ENCODE results near the gene FOSL1.

FOSL1 gene

DNA sequence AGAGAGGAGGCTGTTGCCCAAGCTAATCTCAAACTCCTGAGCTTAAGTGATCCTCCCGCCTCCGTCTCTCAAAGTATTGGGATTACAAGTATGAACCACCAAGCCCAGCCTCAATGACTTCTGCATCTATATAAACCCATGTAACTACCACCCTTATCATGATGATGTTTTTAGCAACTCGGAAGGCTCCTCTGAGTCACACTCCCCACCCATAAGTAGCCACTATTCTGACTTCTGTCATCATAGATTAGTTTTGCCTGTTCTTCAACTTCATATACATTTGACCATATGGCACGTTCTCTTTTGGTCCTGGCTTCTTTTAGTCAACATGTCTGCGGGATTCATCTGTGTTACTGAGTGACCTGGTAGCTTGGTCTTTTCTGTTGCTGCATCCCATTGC, 6.4 kb upstream of the FOSL1 start:
- no peak for DNase-seq (ENCODE audit: low read depth)
- TF ChIP-seq, protein P1, sequence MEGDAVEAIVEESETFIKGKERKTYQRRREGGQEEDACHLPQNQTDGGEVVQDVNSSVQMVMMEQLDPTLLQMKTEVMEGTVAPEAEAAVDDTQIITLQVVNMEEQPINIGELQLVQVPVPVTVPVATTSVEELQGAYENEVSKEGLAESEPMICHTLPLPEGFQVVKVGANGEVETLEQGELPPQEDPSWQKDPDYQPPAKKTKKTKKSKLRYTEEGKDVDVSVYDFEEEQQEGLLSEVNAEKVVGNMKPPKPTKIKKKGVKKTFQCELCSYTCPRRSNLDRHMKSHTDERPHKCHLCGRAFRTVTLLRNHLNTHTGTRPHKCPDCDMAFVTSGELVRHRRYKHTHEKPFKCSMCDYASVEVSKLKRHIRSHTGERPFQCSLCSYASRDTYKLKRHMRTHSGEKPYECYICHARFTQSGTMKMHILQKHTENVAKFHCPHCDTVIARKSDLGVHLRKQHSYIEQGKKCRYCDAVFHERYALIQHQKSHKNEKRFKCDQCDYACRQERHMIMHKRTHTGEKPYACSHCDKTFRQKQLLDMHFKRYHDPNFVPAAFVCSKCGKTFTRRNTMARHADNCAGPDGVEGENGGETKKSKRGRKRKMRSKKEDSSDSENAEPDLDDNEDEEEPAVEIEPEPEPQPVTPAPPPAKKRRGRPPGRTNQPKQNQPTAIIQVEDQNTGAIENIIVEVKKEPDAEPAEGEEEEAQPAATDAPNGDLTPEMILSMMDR (IDR thresholded peaks at IDR 0.05; ENCODE audit: low read depth, low read length): no peak
- TF ChIP-seq POLR2A (IDR thresholded peaks at IDR 0.05; ENCODE audit: extremely low read depth, insufficient read length): no peak
- no peak for TF ChIP-seq MYC (IDR thresholded peaks at IDR 0.05; ENCODE audit: low read depth, low read length)
- TF ChIP-seq, protein P2, sequence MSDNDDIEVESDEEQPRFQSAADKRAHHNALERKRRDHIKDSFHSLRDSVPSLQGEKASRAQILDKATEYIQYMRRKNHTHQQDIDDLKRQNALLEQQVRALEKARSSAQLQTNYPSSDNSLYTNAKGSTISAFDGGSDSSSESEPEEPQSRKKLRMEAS (IDR thresholded peaks at IDR 0.05; ENCODE audit: low read depth, low read length): no peak
- H3K4me3 ChIP-seq (ENCODE audit: low read depth, low read length): no peak overlapping the region

DNA sequence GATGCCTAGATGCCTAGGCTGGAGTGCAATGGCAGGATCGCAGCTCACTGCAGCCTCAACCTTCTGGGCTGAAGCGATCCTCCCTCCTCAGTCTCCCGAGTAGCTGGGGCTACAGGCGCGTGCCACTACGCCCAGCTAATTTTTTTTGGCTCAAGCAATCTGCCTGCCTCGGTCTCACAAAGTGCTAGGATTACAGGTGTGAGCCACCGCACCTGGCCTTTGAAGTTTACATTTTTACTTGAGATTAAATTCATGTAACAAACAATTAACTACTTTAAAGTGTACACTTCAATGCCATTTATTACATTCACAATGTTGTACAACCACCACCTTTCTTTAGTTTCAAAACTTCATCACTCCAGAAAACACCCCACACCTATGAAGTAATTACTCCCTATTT, 3.5 kb upstream of the FOSL1 start:
- DNase-seq (ENCODE audit: low read depth): no peak
- H3K4me3 ChIP-seq (ENCODE audit: low read depth, low read length): no peak overlapping the region
- no peak for TF ChIP-seq POLR2A (IDR thresholded peaks at IDR 0.05; ENCODE audit: extremely low read depth, insufficient read length)
- TF ChIP-seq MYC (IDR thresholded peaks at IDR 0.05; ENCODE audit: low read depth, low read length): no peak
- TF ChIP-seq, protein P1 (IDR thresholded peaks at IDR 0.05; ENCODE audit: low read depth, low read length): no peak
- TF ChIP-seq, protein P2 (IDR thresholded peaks at IDR 0.05; ENCODE audit: low read depth, low read length): no peak

DNA sequence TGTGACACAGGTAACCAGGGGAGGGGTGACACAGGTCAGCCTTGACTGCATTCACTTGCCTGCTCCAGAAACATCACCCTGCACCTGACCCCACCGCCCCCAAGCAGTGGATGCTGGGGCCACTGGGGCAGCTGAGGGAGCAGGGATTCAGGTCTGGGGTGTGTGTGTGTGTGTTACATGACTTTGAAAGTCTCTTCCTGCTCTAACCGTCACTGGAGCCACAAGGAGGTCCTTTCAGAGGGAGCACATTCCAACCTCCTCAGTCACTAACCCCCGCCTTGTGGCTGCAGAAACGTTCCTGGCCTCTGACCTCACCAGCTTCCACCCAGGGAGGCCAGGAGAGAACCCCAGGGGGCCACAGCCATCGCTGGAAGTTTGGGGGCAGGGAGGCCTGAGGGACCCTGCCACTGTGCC, 2.9 kb upstream of the FOSL1 start:
- H3K4me3 ChIP-seq (ENCODE audit: low read depth, low read length): no peak overlapping the region
- peak; percentile 78 for DNase-seq (ENCODE audit: low read depth)
- TF ChIP-seq, protein P1 (IDR thresholded peaks at IDR 0.05; ENCODE audit: low read depth, low read length): no peak
- TF ChIP-seq POLR2A (IDR thresholded peaks at IDR 0.05; ENCODE audit: extremely low read depth, insufficient read length): no peak

DNA sequence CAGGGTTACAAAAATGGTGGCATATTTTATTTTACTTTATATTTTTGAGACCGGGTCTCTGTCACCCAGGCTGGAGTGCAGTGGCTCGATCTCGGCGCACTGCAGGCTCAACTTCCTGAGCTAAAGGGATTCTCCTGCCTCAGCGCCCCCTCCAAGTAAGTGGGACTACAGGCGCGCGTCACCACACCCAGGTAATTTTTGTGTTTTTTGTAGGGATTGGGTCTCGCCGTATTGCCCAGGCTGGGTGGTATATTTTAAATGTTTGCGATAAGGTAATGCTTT, 652 bp upstream of the FOSL1 start:
- TF ChIP-seq, protein P2 (IDR thresholded peaks at IDR 0.05; ENCODE audit: low read depth, low read length): no peak
- H3K4me3 ChIP-seq (ENCODE audit: low read depth, low read length): no peak overlapping the region
- no peak for DNase-seq (ENCODE audit: low read depth)

DNA sequence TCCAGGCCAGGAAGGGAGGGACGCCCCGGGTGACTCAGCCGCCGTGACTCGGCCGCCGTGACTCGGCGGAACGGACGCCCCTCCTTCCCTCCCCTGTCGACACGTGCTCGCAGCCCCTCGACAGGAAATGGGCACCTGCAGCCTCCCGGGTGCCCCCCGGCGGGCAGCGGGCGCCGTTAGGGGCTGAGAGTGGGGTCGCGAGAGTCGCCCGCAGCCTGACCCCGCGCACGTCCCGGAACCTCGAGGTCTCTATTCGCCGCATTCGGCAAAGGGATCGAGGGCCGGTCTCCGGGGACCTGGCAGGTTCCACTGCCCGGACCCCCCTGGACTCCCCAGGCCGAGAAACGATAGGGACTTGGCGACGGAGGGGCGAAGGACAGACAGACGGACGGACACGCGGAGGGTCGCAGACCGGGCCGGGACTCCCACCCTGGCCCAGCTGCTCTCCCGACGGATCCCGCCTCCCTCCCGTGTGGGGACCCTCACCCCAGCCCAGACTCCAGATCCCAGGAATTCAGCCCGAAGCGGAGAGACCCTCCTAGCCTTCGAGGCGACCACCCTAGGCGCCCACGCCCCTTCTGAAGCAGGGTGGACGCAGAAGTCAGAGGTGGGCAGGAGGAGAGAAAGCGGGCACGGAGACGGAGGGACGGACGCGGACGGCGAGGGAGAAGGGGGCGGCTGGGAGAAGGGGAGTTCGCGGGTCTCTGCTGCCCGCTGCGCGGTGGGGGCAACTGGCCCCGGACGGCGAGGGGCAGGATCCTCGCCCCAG, 648 bp downstream of the FOSL1 start:
- peak; percentile 98 for TF ChIP-seq MYC (IDR thresholded peaks at IDR 0.05; ENCODE audit: low read depth, low read length)
- TF ChIP-seq, protein P2 (IDR thresholded peaks at IDR 0.05; ENCODE audit: low read depth, low read length): peak; percentile 98
- TF ChIP-seq POLR2A (IDR thresholded peaks at IDR 0.05; ENCODE audit: extremely low read depth, insufficient read length): peak; percentile 37
- TF ChIP-seq, protein P1 (IDR thresholded peaks at IDR 0.05; ENCODE audit: low read depth, low read length): no peak
- DNase-seq (ENCODE audit: low read depth): peak; percentile 91
- H3K4me3 ChIP-seq (ENCODE audit: low read depth, low read length): peak overlapping the region; percentile 90

DNA sequence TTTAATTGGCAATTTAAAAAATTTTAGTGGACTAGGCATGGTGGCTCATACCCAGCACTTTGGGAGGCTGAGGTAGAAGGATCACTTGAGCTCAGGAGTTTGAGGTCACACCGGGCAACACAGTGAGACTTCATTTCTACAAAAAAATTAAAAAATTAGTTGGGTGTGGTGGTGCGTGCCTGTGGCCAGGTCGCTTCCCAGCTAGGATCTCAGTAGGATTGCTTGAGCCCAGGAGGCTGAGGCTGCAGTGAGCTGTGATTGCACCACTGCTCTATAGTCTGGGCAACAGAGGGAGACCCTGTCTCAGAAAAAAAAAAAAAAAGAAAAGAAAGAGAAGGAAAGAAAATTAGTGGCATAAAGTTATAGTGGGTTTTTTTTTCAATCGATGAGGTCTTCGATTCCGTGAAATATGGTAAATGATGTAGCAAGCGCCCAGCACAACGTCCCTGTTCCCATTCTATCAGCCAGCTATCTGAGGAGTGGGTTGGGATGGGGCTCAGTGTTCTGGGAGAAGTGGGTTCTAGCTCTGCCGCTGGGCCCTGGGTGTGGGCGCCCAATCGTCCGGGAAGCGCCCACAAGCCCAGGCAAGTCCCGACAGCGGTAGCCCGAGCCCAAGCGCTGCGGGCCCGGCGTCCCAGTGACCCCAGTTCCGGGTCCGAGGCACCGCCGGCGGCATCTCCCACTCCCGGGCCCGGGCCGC, 1.4 kb downstream of the FOSL1 start:
- no peak for DNase-seq (ENCODE audit: low read depth)
- peak overlapping the region; percentile 90 for H3K4me3 ChIP-seq (ENCODE audit: low read depth, low read length)
- TF ChIP-seq, protein P2 (IDR thresholded peaks at IDR 0.05; ENCODE audit: low read depth, low read length): no peak
- TF ChIP-seq POLR2A (IDR thresholded peaks at IDR 0.05; ENCODE audit: extremely low read depth, insufficient read length) (no peak), MYC (IDR thresholded peaks at IDR 0.05; ENCODE audit: low read depth, low read length) (no peak)
- TF ChIP-seq, protein P1 (IDR thresholded peaks at IDR 0.05; ENCODE audit: low read depth, low read length): no peak
